K562 (cell line): ENCODE measurements around the gene SPHK1. TPM values are rescaled to one million over a fixed set of nuclear protein-coding genes. Genes with fewer than 3 reads are reported as not detected.

Experiments
- ARID1B ChIP-seq: fragments of 450-650 bp; IDR thresholded peaks from 2 replicates; pipeline ENCODE4 v1.6.1; 2016; ENCODE audit warnings: antibody characterized with exemption, mild to moderate bottlenecking, inconsistent platforms
- ARID2 ChIP-seq: fragments of 450-650 bp; IDR thresholded peaks from 2 replicates; pipeline ENCODE4 v1.6.1; 2017; ENCODE audit warnings: antibody characterized with exemption, mild to moderate bottlenecking
- ARNT ChIP-seq, 2 experiments: fragments of 450-650 bp; IDR thresholded peaks; 2 replicates each; pipeline ENCODE4 v1.6.1; 2016; ENCODE audit warnings: mild to moderate bottlenecking in 1 of 2
- DPF2 ChIP-seq: fragments of 450-650 bp; IDR thresholded peaks from 2 replicates; pipeline ENCODE4 v1.6.1; 2016
- ELK1 ChIP-seq: sonication (generic); formaldehyde crosslinking; IDR thresholded peaks from 2 replicates; pipeline ENCODE4 v1.8.1; 2022; ENCODE audit warnings: missing genetic modification reagents
- FOSL1 ChIP-seq: fragments of 200-800 bp; sonication (Bioruptor generic); conservative IDR thresholded peaks from 2 replicates; pipeline ENCODE4 v1.6.1; 2016; ENCODE audit warnings: missing genetic modification characterization, missing compliant biosample characterization
- FUS ChIP-seq: fragments of 200-400 bp; formaldehyde crosslinking; optimal IDR thresholded peaks from 2 replicates; pipeline ENCODE3; 2017; ENCODE audit warnings: low read depth, low read length
- IFI16 ChIP-seq: fragments of 250-450 bp; sonication (Bioruptor Pico); IDR thresholded peaks from 2 replicates; pipeline ENCODE4 v2.1.2; 2022; ENCODE audit warnings: mild to moderate bottlenecking, inconsistent platforms
- MAFF ChIP-seq: IDR thresholded peaks from 2 replicates; pipeline ENCODE4 v1.6.1; 2012; ENCODE audit warnings: low read length, improper control_type of control experiment
- MIER1 ChIP-seq: fragments of 450-650 bp; IDR thresholded peaks from 2 replicates; pipeline ENCODE4 v1.6.1; 2016; ENCODE audit warnings: antibody characterized with exemption, mild to moderate bottlenecking, low read depth
- MXD1 ChIP-seq: fragments of 250-450 bp; sonication (Bioruptor Pico); IDR thresholded peaks from 2 replicates; pipeline ENCODE4 v1.8.0; 2021; ENCODE audit warnings: borderline replicate concordance, mild to moderate bottlenecking, moderate library complexity; ENCODE audit not compliant: poor library complexity, severe bottlenecking
- NCOA1 ChIP-seq: fragments of 450-650 bp; IDR thresholded peaks from 2 replicates; pipeline ENCODE4 v1.6.1; 2016; ENCODE audit warnings: low read depth
- NR1H2 ChIP-seq: sonication (generic); formaldehyde crosslinking; IDR thresholded peaks from 2 replicates; pipeline ENCODE4 v1.4.0; 2020; ENCODE audit warnings: mild to moderate bottlenecking, missing genetic modification reagents
- OTX1 ChIP-seq: fragments of 450-650 bp; formaldehyde crosslinking; IDR thresholded peaks from 2 replicates; pipeline ENCODE4 v1.4.0; 2022; ENCODE audit warnings: mild to moderate bottlenecking
- PHF20 ChIP-seq: fragments of 450-650 bp; IDR thresholded peaks from 2 replicates; pipeline ENCODE4 v1.6.1; 2018; ENCODE audit not compliant: partially characterized antibody
- SFPQ ChIP-seq: fragments of 200-400 bp; formaldehyde crosslinking; IDR thresholded peaks from 2 replicates; pipeline ENCODE4 v1.6.1; 2017; ENCODE audit warnings: mild to moderate bottlenecking, low read depth, low read length, moderate library complexity
- SMARCE1 ChIP-seq: fragments of 450-650 bp; IDR thresholded peaks from 2 replicates; pipeline ENCODE4 v1.7.1; 2016; ENCODE audit warnings: mild to moderate bottlenecking
- SNIP1 ChIP-seq: fragments of 450-650 bp; IDR thresholded peaks from 2 replicates; pipeline ENCODE4 v1.7.1; 2017; ENCODE audit warnings: low read depth, mild to moderate bottlenecking
- TBL1XR1 ChIP-seq, 2 experiments: IDR thresholded peaks; 2 replicates each; pipeline ENCODE4 v1.6.1; 2012; ENCODE audit warnings: improper control_type of control experiment in 2 of 2, low read length in 2 of 2, mild to moderate bottlenecking in 1 of 2
- TCF3 ChIP-seq: sonication (generic); formaldehyde crosslinking; IDR thresholded peaks from 2 replicates; pipeline ENCODE4 v1.4.0; 2020; ENCODE audit warnings: mild to moderate bottlenecking, missing genetic modification reagents
- TRIM24 ChIP-seq, 2 experiments: fragments of 450-650 bp; IDR thresholded peaks; 2 replicates each; pipeline ENCODE4 v1.6.1; 2016
- TRIM25 ChIP-seq: fragments of 450-650 bp; IDR thresholded peaks from 2 replicates; pipeline ENCODE4 v1.7.0; 2016; ENCODE audit warnings: borderline replicate concordance
- U2AF1 ChIP-seq: fragments of 200-400 bp; formaldehyde crosslinking; optimal IDR thresholded peaks from 2 replicates; pipeline ENCODE3; 2017; ENCODE audit warnings: mild to moderate bottlenecking, low read depth, low read length, moderate library complexity
- ZNF174 ChIP-seq: fragments of 250-450 bp; sonication (Bioruptor Pico); IDR thresholded peaks from 2 replicates; pipeline ENCODE4 v1.4.0; 2020; ENCODE audit warnings: mild to moderate bottlenecking
- ZNF197 ChIP-seq: fragments of 200-800 bp; sonication (Bioruptor generic); IDR thresholded peaks from 2 replicates; pipeline ENCODE4 v1.6.1; 2016; ENCODE audit warnings: low read depth, missing genetic modification characterization, missing compliant biosample characterization
- ZNF232 ChIP-seq: sonication (generic); formaldehyde crosslinking; IDR thresholded peaks from 2 replicates; pipeline ENCODE4 v1.8.0; 2022; ENCODE audit warnings: mild to moderate bottlenecking, missing genetic modification reagents
- ZZZ3 ChIP-seq: fragments of 450-650 bp; IDR thresholded peaks from 2 replicates; pipeline ENCODE4 v1.6.1; 2016; ENCODE audit warnings: antibody characterized with exemption, mild to moderate bottlenecking, moderate library complexity
- polyA plus RNA-seq, 8 experiments: library from polyadenylated mRNA; depleted of rRNA in 4 of 8; stranded (reverse) in 5 of 8; unstranded in 3 of 8; fragments of >200 nt; fragmentation: Nextera tagmentation in 2 of 8; fragmentation: Illumina TruSeq in 1 of 8; extraction: Ambion mirVana in 2 of 8; extraction: Trizol in 1 of 8; gene quantifications; 2 replicates each; pipeline versions ENCODE4 v1.2.1 to v1.2.3, GENCODE V29; 2011 to 2014; ENCODE audit warnings: inconsistent platforms in 1 of 8, missing spikeins in 1 of 8
- total RNA-seq, 7 experiments: library from RNA; depleted of rRNA in 6 of 7; stranded (reverse); fragments of >200 nt in 6 of 7; fragmentation: Illumina TruSeq in 2 of 7; extraction: Trizol in 2 of 7; gene quantifications; 2 replicates each; pipeline versions ENCODE4 v1.2.1 to v1.2.3, GENCODE V29; 2011 to 2021; ENCODE audit warnings: low replicate concordance in 1 of 7

Gene SPHK1
- total and polyA plus RNA-seq, 9 of the 15 experiments (the other 6 are each of a cell fraction or from before 2014, with no cell fraction given), result 0.21 to 60.3 (median 14.5) TPM

GRCh38 chr17:76397687-76398522 is 13.5 kb downstream of the SPHK1 start (continued):
- TF ChIP-seq NR1H2 (CRISPR knock-in tag) (no peak), FOSL1 (tag) (no peak), TRIM24 (IDR thresholded peaks at IDR 0.05) (no peak), MAFF (no peak), MIER1 (no peak), FUS (no peak), NCOA1 (no peak), SMARCE1 (no peak), ARID2 (peak; percentile 68), ARNT (IDR thresholded peaks at IDR 0.05) (no peak), OTX1 (CRISPR knock-in tag) (no peak), U2AF1 (no peak), TRIM25 (no peak), IFI16 (CRISPR knock-in tag) (no peak), TCF3 (CRISPR knock-in tag) (0 out of 2 replicates have a peak, but pooled peaks have one; percentile 11), SFPQ (no peak), ELK1 (CRISPR knock-in tag) (no peak; the same call in 1 of the 2 replicates), ZNF232 (CRISPR knock-in tag) (no peak), DPF2 (no peak), MXD1 (CRISPR knock-in tag) (no peak), PHF20 (no peak), SNIP1 (no peak), ARID1B (no peak), ZNF197 (CRISPR knock-in tag) (no peak), ZZZ3 (no peak), ZNF174 (CRISPR knock-in tag) (no peak), TBL1XR1 (IDR thresholded peaks at IDR 0.05; ENCODE audit: low read length in 2 of 2) (no peak)
